Stimulated activated CD4-positive, alpha-beta T cell treated with anti-CD3 and anti-CD28 coated beads, Interleukin-4, amount 100 ng/mL, for 4 hours (primary cell): ENCODE measurements around the gene CD34.
"Not testable (repeated sequence)": the region's sequence is repeated elsewhere in the genome, so short reads cannot be mapped to it uniquely, and the experiment has no call there.

Experiments
- DNase-seq, 2 experiments: peaks; one replicate each; pipeline ENCODE4 v3.0.0-alpha.2; 2020

Gene CD34

GRCh38 chr1:207910591-207911354, at the start of gene CD34:
CD34 (minus strand) TSS chr1:207911125; CDS start chr1:207911080, 45 bp downstream.
- peak in 1 of 2 experiments; percentile 8 for DNase-seq

- DNase-seq = no peak
Measured at GRCh38 chr1:207960346-207960745, 49.4 kb upstream of the CD34 start.

- no peak for DNase-seq
Measured at GRCh38 chr1:207959910-207960309, 49.0 kb upstream of the CD34 start.

GRCh38 chr1:207959141-207959825, 48.4 kb upstream of the CD34 start:
- no peak for DNase-seq

- no peak for DNase-seq
Measured at GRCh38 chr1:207958376-207959139, 47.6 kb upstream of the CD34 start.

GRCh38 chr1:207956986-207957385, 46.1 kb upstream of the CD34 start:
- no peak for DNase-seq

GRCh38 chr1:207954104-207954503, 43.2 kb upstream of the CD34 start:
- no peak for DNase-seq

- no peak for DNase-seq
Measured at GRCh38 chr1:207952617-207953542, 42.0 kb upstream of the CD34 start.

- no peak for DNase-seq
Measured at GRCh38 chr1:207951652-207952051, 40.7 kb upstream of the CD34 start.

GRCh38 chr1:207950750-207951149, 39.8 kb upstream of the CD34 start:
- no peak for DNase-seq

GRCh38 chr1:207949571-207950195, 38.8 kb upstream of the CD34 start:
- no peak for DNase-seq

GRCh38 chr1:207948536-207949250, 37.8 kb upstream of the CD34 start:
- no peak for DNase-seq

GRCh38 chr1:207946756-207947155, 35.8 kb upstream of the CD34 start:
- DNase-seq = no peak

GRCh38 chr1:207944571-207944970, 33.6 kb upstream of the CD34 start:
- DNase-seq = no peak

GRCh38 chr1:207942337-207942741, 31.4 kb upstream of the CD34 start:
- not testable (repeated sequence) for DNase-seq

- no peak for DNase-seq
Measured at GRCh38 chr1:207941665-207942064, 30.7 kb upstream of the CD34 start.

GRCh38 chr1:207938016-207938415, 27.1 kb upstream of the CD34 start:
- no peak for DNase-seq

- no peak for DNase-seq
Measured at GRCh38 chr1:207937204-207937603, 26.3 kb upstream of the CD34 start.

GRCh38 chr1:207935166-207935583, 24.2 kb upstream of the CD34 start:
- DNase-seq = no peak

- DNase-seq = no peak
Measured at GRCh38 chr1:207933205-207933800, 22.4 kb upstream of the CD34 start.

GRCh38 chr1:207926984-207927383, 16.1 kb upstream of the CD34 start:
- no peak for DNase-seq
